ENCODE measurements around the gene CACNA1C.

Gene CACNA1C

DNA sequence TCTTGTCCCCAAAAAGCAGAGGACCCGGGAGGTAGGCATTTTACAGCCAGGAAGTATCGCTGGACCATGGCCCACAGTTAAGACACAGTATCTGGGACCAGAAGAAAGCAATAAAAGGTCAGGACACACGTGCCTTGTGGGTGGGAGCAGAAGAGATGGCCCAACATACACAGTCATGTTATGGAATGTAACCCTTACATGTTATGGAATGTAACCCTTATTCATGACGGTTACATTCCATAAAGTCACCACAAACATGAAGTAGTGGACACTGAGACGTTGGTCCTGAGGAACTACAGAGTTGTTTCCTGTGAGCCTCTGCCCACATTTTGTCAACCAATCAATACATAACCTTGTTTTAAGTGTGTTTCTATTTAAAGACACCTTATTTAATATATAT, 456.4 kb downstream of the CACNA1C start:
- no peak overlapping the region for H3K4me3 ChIP-seq (ENCODE audit: low read depth, low read length)
- DNase-seq (ENCODE audit: low read depth): no peak
- TF ChIP-seq POLR2A (IDR thresholded peaks at IDR 0.05; ENCODE audit: extremely low read depth, insufficient read length) (no peak), MYC (IDR thresholded peaks at IDR 0.05; ENCODE audit: low read depth, low read length) (no peak)
- TF ChIP-seq, protein P1, sequence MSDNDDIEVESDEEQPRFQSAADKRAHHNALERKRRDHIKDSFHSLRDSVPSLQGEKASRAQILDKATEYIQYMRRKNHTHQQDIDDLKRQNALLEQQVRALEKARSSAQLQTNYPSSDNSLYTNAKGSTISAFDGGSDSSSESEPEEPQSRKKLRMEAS (IDR thresholded peaks at IDR 0.05; ENCODE audit: low read depth, low read length): no peak
- TF ChIP-seq, protein P2, sequence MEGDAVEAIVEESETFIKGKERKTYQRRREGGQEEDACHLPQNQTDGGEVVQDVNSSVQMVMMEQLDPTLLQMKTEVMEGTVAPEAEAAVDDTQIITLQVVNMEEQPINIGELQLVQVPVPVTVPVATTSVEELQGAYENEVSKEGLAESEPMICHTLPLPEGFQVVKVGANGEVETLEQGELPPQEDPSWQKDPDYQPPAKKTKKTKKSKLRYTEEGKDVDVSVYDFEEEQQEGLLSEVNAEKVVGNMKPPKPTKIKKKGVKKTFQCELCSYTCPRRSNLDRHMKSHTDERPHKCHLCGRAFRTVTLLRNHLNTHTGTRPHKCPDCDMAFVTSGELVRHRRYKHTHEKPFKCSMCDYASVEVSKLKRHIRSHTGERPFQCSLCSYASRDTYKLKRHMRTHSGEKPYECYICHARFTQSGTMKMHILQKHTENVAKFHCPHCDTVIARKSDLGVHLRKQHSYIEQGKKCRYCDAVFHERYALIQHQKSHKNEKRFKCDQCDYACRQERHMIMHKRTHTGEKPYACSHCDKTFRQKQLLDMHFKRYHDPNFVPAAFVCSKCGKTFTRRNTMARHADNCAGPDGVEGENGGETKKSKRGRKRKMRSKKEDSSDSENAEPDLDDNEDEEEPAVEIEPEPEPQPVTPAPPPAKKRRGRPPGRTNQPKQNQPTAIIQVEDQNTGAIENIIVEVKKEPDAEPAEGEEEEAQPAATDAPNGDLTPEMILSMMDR (IDR thresholded peaks at IDR 0.05; ENCODE audit: low read depth, low read length): no peak

DNA sequence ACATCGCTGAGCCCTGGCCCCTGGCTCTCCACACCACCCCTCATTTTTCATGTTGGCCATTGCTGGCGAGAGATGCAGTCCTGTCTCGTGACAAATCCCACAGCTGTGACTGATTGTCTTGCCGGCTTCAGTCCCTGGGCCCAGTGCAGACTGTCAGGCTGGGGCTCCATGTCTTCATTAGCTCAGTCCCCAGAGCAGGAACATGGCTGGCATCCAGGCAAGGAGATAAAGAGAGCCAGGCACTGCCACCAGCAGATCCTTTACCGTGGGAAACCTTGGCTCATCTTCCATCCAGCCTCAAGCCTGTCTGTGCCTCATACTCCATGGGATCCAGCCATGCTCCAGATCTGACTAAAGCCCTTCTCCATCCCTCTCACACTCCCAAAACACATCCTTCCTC, 457.3 kb downstream of the CACNA1C start:
- no peak overlapping the region for H3K4me3 ChIP-seq (ENCODE audit: low read depth, low read length)
- TF ChIP-seq, protein P1 (IDR thresholded peaks at IDR 0.05; ENCODE audit: low read depth, low read length): no peak
- no peak for TF ChIP-seq POLR2A (IDR thresholded peaks at IDR 0.05; ENCODE audit: extremely low read depth, insufficient read length)
- no peak for DNase-seq (ENCODE audit: low read depth)

DNA sequence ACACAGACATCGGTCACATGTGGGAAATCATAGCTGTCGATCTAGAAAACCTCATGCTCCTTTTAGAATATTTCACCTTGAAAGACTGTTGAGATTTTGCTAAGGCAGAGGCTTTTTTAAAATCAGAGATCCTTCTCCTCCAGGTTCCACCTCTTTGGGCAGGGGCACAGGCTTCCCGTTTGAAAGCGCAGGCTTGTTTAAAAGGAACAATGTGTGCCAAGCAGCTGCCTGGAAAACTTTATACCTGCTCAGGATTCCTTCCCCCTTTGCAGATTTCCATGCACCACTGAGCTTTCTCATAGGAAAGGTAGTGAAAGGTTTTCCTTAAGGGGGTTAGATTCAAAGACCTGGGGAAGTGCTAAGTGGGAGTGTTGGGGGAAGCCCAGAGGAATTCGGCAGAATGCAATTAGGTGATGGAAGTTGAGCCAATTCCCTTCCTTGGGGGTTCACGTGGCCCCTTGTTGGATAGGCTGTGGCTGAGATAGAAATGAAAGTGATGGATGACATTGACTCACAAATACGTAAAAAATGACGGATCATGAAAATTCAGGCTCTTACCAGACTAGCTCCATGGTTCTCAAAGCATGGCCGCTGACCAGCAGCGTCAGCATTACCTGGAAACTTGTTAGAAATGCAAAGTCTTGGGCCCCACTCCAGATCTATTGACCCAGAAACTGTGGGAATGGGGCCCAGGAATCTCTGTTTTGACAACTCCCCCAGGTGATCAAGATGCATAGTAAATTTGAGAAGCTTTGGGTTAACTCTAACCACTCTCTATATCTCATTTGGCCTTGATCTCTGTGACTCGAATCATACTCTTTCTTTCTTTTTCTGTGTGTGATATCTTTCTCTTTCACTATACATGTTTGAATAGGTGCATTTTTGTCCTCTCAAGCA, 460.6 kb downstream of the CACNA1C start:
- no peak for DNase-seq (ENCODE audit: low read depth)
- TF ChIP-seq, protein P2 (IDR thresholded peaks at IDR 0.05; ENCODE audit: low read depth, low read length): no peak
- TF ChIP-seq POLR2A (IDR thresholded peaks at IDR 0.05; ENCODE audit: extremely low read depth, insufficient read length): no peak
- no peak for TF ChIP-seq MYC (IDR thresholded peaks at IDR 0.05; ENCODE audit: low read depth, low read length)
- no peak overlapping the region for H3K4me3 ChIP-seq (ENCODE audit: low read depth, low read length)

DNA sequence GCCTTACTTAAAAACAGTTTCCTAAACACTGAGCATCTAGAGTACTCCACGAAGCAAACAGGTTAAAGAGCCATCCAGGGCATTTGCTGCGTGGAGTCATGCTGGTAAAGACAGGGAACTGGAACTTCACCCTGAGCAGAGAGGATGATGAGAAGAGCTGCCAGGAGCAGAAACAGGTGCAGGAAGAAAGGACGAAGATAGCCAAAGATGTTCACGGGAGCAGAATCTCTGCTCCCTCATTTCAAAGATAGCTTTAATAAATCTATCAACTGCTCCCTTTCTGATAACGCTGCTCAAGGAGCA, 461.2 kb downstream of the CACNA1C start:
- TF ChIP-seq POLR2A (IDR thresholded peaks at IDR 0.05; ENCODE audit: extremely low read depth, insufficient read length) (no peak), MYC (IDR thresholded peaks at IDR 0.05; ENCODE audit: low read depth, low read length) (no peak)
- TF ChIP-seq, protein P1 (IDR thresholded peaks at IDR 0.05; ENCODE audit: low read depth, low read length): no peak
- TF ChIP-seq, protein P2 (IDR thresholded peaks at IDR 0.05; ENCODE audit: low read depth, low read length): no peak
- DNase-seq (ENCODE audit: low read depth): no peak
- H3K4me3 ChIP-seq (ENCODE audit: low read depth, low read length): no peak overlapping the region

DNA sequence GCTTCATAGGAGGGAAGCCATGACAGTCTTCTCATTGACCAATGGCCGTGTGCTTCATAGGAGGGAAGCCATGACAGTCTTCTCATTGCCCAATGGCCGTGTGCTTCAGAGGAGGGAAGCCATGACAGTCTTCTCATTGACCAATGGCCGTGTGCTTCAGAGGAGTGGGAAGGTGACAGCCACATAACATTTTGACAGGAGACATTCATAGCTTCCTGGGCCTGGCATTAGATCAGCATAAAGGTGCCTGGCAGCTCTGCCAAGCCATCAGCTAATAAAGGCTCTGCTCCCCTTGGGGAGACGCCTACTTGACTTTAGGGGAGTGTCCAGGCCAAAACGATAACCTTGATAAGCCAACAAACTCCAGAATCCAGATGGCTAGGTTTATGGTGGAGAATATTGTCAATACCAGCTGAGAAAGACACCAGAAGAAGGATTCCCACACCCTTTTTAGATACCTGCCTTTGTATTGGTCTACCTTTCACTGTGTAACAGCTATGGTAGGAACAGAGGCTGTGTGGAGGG, 468.0 kb downstream of the CACNA1C start:
- no peak for DNase-seq (ENCODE audit: low read depth)
- H3K4me3 ChIP-seq (ENCODE audit: low read depth, low read length): no peak overlapping the region
- no peak for TF ChIP-seq POLR2A (IDR thresholded peaks at IDR 0.05; ENCODE audit: extremely low read depth, insufficient read length)
- TF ChIP-seq MYC (IDR thresholded peaks at IDR 0.05; ENCODE audit: low read depth, low read length): no peak
- TF ChIP-seq, protein P1 (IDR thresholded peaks at IDR 0.05; ENCODE audit: low read depth, low read length): no peak
- TF ChIP-seq, protein P2 (IDR thresholded peaks at IDR 0.05; ENCODE audit: low read depth, low read length): no peak

DNA sequence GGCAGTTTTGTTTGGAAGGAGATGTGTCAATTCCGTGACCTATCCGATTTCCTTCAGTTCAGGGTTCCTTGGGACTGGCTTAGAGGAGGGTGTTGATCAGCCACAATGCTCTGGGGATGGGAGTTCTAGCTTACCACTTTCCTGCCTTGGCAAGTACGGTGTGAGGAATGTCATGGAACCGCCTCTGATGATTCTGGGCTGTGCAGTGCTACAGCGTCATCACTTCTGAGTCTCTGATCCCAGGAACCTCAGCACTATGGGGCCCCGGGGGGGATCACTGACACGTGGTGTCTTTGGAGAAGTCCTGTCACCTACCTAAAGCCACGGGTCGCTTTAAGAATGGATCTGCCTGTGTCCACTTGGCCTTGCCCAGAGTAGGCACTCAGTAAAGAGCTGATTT, 470.5 kb downstream of the CACNA1C start:
- TF ChIP-seq MYC (IDR thresholded peaks at IDR 0.05; ENCODE audit: low read depth, low read length) (no peak), POLR2A (IDR thresholded peaks at IDR 0.05; ENCODE audit: extremely low read depth, insufficient read length) (no peak)
- TF ChIP-seq, protein P2 (IDR thresholded peaks at IDR 0.05; ENCODE audit: low read depth, low read length): no peak
- TF ChIP-seq, protein P1 (IDR thresholded peaks at IDR 0.05; ENCODE audit: low read depth, low read length): no peak
- DNase-seq (ENCODE audit: low read depth): no peak
- H3K4me3 ChIP-seq (ENCODE audit: low read depth, low read length): no peak overlapping the region
